ENCODE measurements around the gene SUSD6. TPM values are rescaled to one million over a fixed set of nuclear protein-coding genes. Genes with fewer than 3 reads are reported as not detected.
A peak's percentile ranks its signal among the peaks of the same experiment; 100 is the strongest.

The SUSD6 gene
- total RNA-seq, 1 experiment from 2014 or later: 44.7 TPM

- CTCF ChIA-PET: interaction anchor here (0.7 to 1.1 kb wide), 2 partner anchors 29 to 124 kb away, joined by 3 to 4 read pairs; no protein-coding TSS in a partner anchor
- H3K4me3 Mint-ChIP-seq (ENCODE audit: low read depth, unreplicated experiment): no peak overlapping the region
- BruUV-seq (replicated peaks): no TSS peak
- H3K27me3 Mint-ChIP-seq (ENCODE audit: unreplicated experiment): no peaks in the 10 kb centered on the region
- H3K36me3 Mint-ChIP-seq (ENCODE audit: insufficient read depth, unreplicated experiment): no peaks in the 10 kb centered on the region
- no peak for TF ChIP-seq CTCF (IDR thresholded peaks at IDR 0.05; ENCODE audit: unreplicated experiment)
- peaks cover 21% of the 10 kb centered on the region for H3K4me1 Mint-ChIP-seq (ENCODE audit: low read depth, unreplicated experiment)
- intact Hi-C loops (cut with micrococcal nuclease; ENCODE audit: unreplicated experiment): no loop called here
- H3K27ac Mint-ChIP-seq (ENCODE audit: unreplicated experiment): peak overlapping the region; percentile 44
- DNase-seq: no peak
- no peaks in the 10 kb centered on the region for H3K9me3 Mint-ChIP-seq (ENCODE audit: low read depth, unreplicated experiment)
These were observed 4.9 kb upstream of the SUSD6 start for GRCh38 chr14:69606258-69607184.

- CTCF ChIA-PET: interaction anchor here (0.7 kb wide), 1 partner anchor 786 kb away, joined by 3 read pairs; no protein-coding TSS in a partner anchor
- intact Hi-C loops (cut with micrococcal nuclease; ENCODE audit: unreplicated experiment): no loop called here
- DNase-seq: no peak
- no peak overlapping the region for H3K27ac Mint-ChIP-seq (ENCODE audit: unreplicated experiment)
- H3K4me3 Mint-ChIP-seq (ENCODE audit: low read depth, unreplicated experiment): peak overlapping the region; percentile 96
- H3K27me3 Mint-ChIP-seq (ENCODE audit: unreplicated experiment): no peaks in the 10 kb centered on the region
- peaks cover 11% of the 10 kb centered on the region for H3K36me3 Mint-ChIP-seq (ENCODE audit: insufficient read depth, unreplicated experiment)
- no TSS peak for BruUV-seq (replicated peaks)
- H3K9me3 Mint-ChIP-seq (ENCODE audit: low read depth, unreplicated experiment): no peaks in the 10 kb centered on the region
- peaks cover 48% of the 10 kb centered on the region for H3K4me1 Mint-ChIP-seq (ENCODE audit: low read depth, unreplicated experiment)
- TF ChIP-seq CTCF (IDR thresholded peaks at IDR 0.05; ENCODE audit: unreplicated experiment): no peak
These were observed 1.1 kb upstream of the SUSD6 start for GRCh38 chr14:69610020-69610873.

- Mint-ChIP-seq H3K27me3 (ENCODE audit: unreplicated experiment) (no peaks in the 10 kb centered on the region), H3K27ac (ENCODE audit: unreplicated experiment) (no peak overlapping the region), H3K4me1 (ENCODE audit: low read depth, unreplicated experiment) (peaks cover 48% of the 10 kb centered on the region), H3K4me3 (ENCODE audit: low read depth, unreplicated experiment) (peak overlapping the region; percentile 96), H3K9me3 (ENCODE audit: low read depth, unreplicated experiment) (no peaks in the 10 kb centered on the region), H3K36me3 (ENCODE audit: insufficient read depth, unreplicated experiment) (peaks cover 13% of the 10 kb centered on the region)
- TF ChIP-seq CTCF (IDR thresholded peaks at IDR 0.05; ENCODE audit: unreplicated experiment): no peak
- intact Hi-C loops (cut with micrococcal nuclease; ENCODE audit: unreplicated experiment): no loop called here
- no TSS peak for BruUV-seq (replicated peaks)
- no peak for DNase-seq
- CTCF ChIA-PET: interaction anchor here (0.6 kb wide), 3 partner anchors 64 to 284 kb away, joined by 3 to 4 read pairs (median 4); no protein-coding TSS in a partner anchor
These were observed 573 bp upstream of the SUSD6 start for GRCh38 chr14:69610874-69611171.

- BruUV-seq (replicated peaks): no TSS peak
- peaks cover 48% of the 10 kb centered on the region for H3K4me1 Mint-ChIP-seq (ENCODE audit: low read depth, unreplicated experiment)
- H3K4me3 Mint-ChIP-seq (ENCODE audit: low read depth, unreplicated experiment): peak overlapping the region; percentile 96
- TF ChIP-seq CTCF (IDR thresholded peaks at IDR 0.05; ENCODE audit: unreplicated experiment): no peak
- CTCF ChIA-PET: interaction anchor here (0.8 to 0.9 kb wide), 2 partner anchors 46 to 93 kb away, joined by 3 to 4 read pairs; no protein-coding TSS in a partner anchor
- no peaks in the 10 kb centered on the region for H3K27me3 Mint-ChIP-seq (ENCODE audit: unreplicated experiment)
- peaks cover 17% of the 10 kb centered on the region for H3K36me3 Mint-ChIP-seq (ENCODE audit: insufficient read depth, unreplicated experiment)
- H3K9me3 Mint-ChIP-seq (ENCODE audit: low read depth, unreplicated experiment): no peaks in the 10 kb centered on the region
- peak overlapping the region; percentile 94 for H3K27ac Mint-ChIP-seq (ENCODE audit: unreplicated experiment)
- intact Hi-C loops (cut with micrococcal nuclease; ENCODE audit: unreplicated experiment): loop anchor here (1.0 kb wide), 1 partner anchor 8 kb away; no protein-coding TSS in a partner anchor
- peak; percentile 26 for DNase-seq
These were observed 802 bp downstream of the SUSD6 start for GRCh38 chr14:69612014-69612782.
